ENCODE data around the gene DNAJC16. TPM values are rescaled to one million over a fixed set of nuclear protein-coding genes. Genes with fewer than 3 reads are reported as not detected.

The DNAJC16 gene
- total and polyA plus RNA-seq, 9 of the 15 experiments (the other 6 are each of a cell fraction or from before 2014, with no cell fraction given) = 6.9 to 16.8 (median 12.8) TPM

GRCh38 chr1:15526490-15527339, at the start of gene DNAJC16 (continued):
- TF ChIP-seq, protein P1, sequence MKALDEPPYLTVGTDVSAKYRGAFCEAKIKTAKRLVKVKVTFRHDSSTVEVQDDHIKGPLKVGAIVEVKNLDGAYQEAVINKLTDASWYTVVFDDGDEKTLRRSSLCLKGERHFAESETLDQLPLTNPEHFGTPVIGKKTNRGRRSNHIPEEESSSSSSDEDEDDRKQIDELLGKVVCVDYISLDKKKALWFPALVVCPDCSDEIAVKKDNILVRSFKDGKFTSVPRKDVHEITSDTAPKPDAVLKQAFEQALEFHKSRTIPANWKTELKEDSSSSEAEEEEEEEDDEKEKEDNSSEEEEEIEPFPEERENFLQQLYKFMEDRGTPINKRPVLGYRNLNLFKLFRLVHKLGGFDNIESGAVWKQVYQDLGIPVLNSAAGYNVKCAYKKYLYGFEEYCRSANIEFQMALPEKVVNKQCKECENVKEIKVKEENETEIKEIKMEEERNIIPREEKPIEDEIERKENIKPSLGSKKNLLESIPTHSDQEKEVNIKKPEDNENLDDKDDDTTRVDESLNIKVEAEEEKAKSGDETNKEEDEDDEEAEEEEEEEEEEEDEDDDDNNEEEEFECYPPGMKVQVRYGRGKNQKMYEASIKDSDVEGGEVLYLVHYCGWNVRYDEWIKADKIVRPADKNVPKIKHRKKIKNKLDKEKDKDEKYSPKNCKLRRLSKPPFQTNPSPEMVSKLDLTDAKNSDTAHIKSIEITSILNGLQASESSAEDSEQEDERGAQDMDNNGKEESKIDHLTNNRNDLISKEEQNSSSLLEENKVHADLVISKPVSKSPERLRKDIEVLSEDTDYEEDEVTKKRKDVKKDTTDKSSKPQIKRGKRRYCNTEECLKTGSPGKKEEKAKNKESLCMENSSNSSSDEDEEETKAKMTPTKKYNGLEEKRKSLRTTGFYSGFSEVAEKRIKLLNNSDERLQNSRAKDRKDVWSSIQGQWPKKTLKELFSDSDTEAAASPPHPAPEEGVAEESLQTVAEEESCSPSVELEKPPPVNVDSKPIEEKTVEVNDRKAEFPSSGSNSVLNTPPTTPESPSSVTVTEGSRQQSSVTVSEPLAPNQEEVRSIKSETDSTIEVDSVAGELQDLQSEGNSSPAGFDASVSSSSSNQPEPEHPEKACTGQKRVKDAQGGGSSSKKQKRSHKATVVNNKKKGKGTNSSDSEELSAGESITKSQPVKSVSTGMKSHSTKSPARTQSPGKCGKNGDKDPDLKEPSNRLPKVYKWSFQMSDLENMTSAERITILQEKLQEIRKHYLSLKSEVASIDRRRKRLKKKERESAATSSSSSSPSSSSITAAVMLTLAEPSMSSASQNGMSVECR (CRISPR knock-in tag; IDR thresholded peaks at IDR 0.05) = peak; percentile 98
- TF ChIP-seq TAF7 (tag; IDR thresholded peaks at IDR 0.05) (peak; percentile 71), ARID1B (IDR thresholded peaks at IDR 0.05) (peak; percentile 53; the same call in 1 of the 2 replicates), NONO (IDR thresholded peaks at IDR 0.05; ENCODE audit: low read depth in 2 of 2, low read length in 1 of 2) (peak; percentile 33 to 81; a peak in 2 of 4 replicates), SREBF2 (CRISPR knock-in tag; IDR thresholded peaks at IDR 0.05) (no peak), OTX1 (CRISPR knock-in tag; IDR thresholded peaks at IDR 0.05) (0 out of 2 replicates have a peak, but pooled peaks have one; percentile 16), ZKSCAN1 (IDR thresholded peaks at IDR 0.05; ENCODE audit: low read depth, low read length) (peak; percentile 89), KAT7 (CRISPR knock-in tag; IDR thresholded peaks at IDR 0.05; ENCODE audit: borderline replicate concordance) (0 out of 2 replicates have a peak, but pooled peaks have one; percentile 44), CREB1 (IDR thresholded peaks at IDR 0.05) (no peak; the same call in none of the 2 replicates), CREB1 (CRISPR knock-in tag; IDR thresholded peaks at IDR 0.05) (peak; percentile 83), SUPT5H (IDR thresholded peaks at IDR 0.05) (peak; percentile 97), FOXJ3 (CRISPR knock-in tag; IDR thresholded peaks at IDR 0.05) (0 out of 2 replicates have a peak, but pooled peaks have one; percentile 3), RBFOX2 (IDR thresholded peaks at IDR 0.05; ENCODE audit: low read depth, low read length) (peak; percentile 97), TAF1 (IDR thresholded peaks at IDR 0.05; ENCODE audit: control insufficient read depth, extremely low read depth, insufficient read depth, low read length, severe bottlenecking) (peak; percentile 77), RBBP5 (IDR thresholded peaks at IDR 0.05; ENCODE audit: borderline replicate concordance, insufficient read depth, low read length, poor library complexity, severe bottlenecking) (peak; percentile 97), HDAC6 (IDR thresholded peaks at IDR 0.05; ENCODE audit: low read depth, low read length) (0 out of 2 replicates have a peak, but pooled peaks have one; percentile 10), ZNF384 (IDR thresholded peaks at IDR 0.05; ENCODE audit: low read depth, low read length) (0 out of 2 replicates have a peak, but pooled peaks have one; percentile 11), BRCA1 (IDR thresholded peaks at IDR 0.05) (no peak), BRCA1 (CRISPR knock-in tag; IDR thresholded peaks at IDR 0.05) (no peak), ZC3H11A (IDR thresholded peaks at IDR 0.05; ENCODE audit: low read depth, low read length) (no peak), KDM4B (IDR thresholded peaks at IDR 0.05; ENCODE audit: borderline replicate concordance in 2 of 2, low read depth in 1 of 2) (peak in 1 of 2 experiments; percentile 75; a peak in 1 of 4 replicates), TCF7 (IDR thresholded peaks at IDR 0.05; ENCODE audit: borderline replicate concordance) (0 out of 2 replicates have a peak, but pooled peaks have one; percentile 67), HDAC2 (IDR thresholded peaks at IDR 0.05) (peak; percentile 69), CBFB (CRISPR knock-in tag; IDR thresholded peaks at IDR 0.05) (peak; percentile 44; the same call in 1 of the 2 replicates)

Measured in K562 (cell line).